ENCODE results near the gene GMDS. TPM values are rescaled to one million over a fixed set of nuclear protein-coding genes. Genes with fewer than 3 reads are reported as not detected.

Gene GMDS
- total RNA-seq, 1 donor from 2014 or later: 34.0 TPM

DNA sequence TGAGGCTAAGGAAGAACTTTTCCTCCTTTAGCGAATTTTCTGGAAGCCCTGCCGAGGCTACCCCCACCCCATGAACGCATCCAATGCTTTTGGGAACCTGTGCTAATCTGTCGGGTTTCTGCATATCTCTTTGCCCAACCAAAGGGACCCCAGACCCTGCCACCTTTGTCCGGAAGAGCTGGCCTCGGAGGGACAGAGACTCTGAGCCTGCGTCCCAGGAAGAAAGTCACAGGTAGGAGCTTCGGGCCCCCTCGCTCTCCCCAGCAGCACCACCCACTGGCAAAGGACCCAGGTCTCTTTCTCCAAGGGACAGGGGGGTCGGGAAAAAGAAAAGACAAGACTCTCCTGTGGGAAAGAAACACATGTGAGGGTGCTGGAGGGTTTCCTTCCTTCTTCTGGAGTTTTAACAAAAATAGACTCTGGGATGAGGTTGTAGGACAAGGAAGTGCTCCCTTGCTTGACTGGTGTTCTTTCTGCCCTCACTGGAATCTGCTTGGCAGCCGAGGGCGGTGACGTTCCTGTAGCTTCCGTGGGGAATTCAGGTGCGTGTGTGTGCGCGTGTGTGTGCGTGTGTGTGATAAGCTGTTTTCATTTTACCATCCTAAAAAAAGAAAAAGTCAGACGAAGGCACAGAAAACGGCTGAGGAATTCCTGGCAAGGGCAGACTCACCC, 652.0 kb downstream of the GMDS start:
- no peak overlapping the region for H3K4me3 Mint-ChIP-seq (ENCODE audit: unreplicated experiment)
- H3K27ac Mint-ChIP-seq (ENCODE audit: unreplicated experiment): no peak overlapping the region
- no peaks in the 10 kb centered on the region for H3K36me3 Mint-ChIP-seq (ENCODE audit: low read depth)
- no peak for DNase-seq (ENCODE audit: low spot score)
- H3K27me3 Mint-ChIP-seq (ENCODE audit: low read depth): peaks cover 11% of the 10 kb centered on the region
- no peaks in the 10 kb centered on the region for H3K9me3 Mint-ChIP-seq (ENCODE audit: low read depth)
- TF ChIP-seq, protein P1, sequence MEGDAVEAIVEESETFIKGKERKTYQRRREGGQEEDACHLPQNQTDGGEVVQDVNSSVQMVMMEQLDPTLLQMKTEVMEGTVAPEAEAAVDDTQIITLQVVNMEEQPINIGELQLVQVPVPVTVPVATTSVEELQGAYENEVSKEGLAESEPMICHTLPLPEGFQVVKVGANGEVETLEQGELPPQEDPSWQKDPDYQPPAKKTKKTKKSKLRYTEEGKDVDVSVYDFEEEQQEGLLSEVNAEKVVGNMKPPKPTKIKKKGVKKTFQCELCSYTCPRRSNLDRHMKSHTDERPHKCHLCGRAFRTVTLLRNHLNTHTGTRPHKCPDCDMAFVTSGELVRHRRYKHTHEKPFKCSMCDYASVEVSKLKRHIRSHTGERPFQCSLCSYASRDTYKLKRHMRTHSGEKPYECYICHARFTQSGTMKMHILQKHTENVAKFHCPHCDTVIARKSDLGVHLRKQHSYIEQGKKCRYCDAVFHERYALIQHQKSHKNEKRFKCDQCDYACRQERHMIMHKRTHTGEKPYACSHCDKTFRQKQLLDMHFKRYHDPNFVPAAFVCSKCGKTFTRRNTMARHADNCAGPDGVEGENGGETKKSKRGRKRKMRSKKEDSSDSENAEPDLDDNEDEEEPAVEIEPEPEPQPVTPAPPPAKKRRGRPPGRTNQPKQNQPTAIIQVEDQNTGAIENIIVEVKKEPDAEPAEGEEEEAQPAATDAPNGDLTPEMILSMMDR (IDR thresholded peaks at IDR 0.05): no peak
- peaks cover 12% of the 10 kb centered on the region for H3K4me1 Mint-ChIP-seq (ENCODE audit: low read depth)

DNA sequence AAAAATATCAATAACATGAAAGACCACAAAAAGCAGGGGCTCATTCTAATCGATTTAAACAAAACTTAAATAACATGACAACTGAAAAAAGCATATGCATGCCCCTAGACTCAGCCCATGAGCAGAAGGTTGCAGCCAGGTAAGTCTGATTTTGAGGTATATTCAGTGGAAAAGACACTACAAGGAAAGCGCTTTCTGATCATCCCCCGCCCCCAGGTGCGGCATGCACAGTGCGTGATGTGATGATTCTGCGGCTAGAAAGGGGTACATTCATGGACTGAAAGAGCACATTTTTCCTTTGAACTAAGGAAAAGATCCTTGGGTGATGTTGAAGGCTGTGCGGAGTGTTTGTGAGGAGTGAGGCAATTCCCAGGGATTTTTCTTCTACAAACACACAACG, 652.6 kb downstream of the GMDS start:
- TF ChIP-seq, protein P1 (IDR thresholded peaks at IDR 0.05): no peak
- Mint-ChIP-seq H3K4me3 (ENCODE audit: unreplicated experiment) (no peak overlapping the region), H3K27me3 (ENCODE audit: low read depth) (peaks cover 11% of the 10 kb centered on the region), H3K9me3 (ENCODE audit: low read depth) (no peaks in the 10 kb centered on the region), H3K36me3 (ENCODE audit: low read depth) (no peaks in the 10 kb centered on the region), H3K27ac (ENCODE audit: unreplicated experiment) (no peak overlapping the region), H3K4me1 (ENCODE audit: low read depth) (peaks cover 12% of the 10 kb centered on the region)
- DNase-seq (ENCODE audit: low spot score): no peak

DNA sequence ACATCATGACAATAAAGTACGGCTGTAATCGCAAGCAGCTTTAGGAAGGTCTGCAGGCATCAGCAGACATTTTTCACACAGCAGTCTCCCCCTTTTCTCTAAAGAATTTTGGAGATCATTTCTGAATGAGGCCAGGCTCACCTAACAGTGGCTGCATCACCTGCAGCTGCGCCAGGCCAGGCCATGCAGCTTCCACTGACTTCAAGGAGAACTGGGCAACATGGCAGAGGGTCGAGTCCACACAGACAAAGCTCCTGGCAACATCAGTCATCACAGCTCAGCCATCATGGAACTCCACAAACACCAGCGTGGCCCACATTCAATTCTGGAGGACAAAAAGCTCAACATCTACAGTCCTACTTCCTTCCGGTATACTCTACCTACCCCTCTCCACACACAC, 653.5 kb downstream of the GMDS start:
- Mint-ChIP-seq H3K27ac (ENCODE audit: unreplicated experiment) (no peak overlapping the region), H3K36me3 (ENCODE audit: low read depth) (no peaks in the 10 kb centered on the region), H3K4me1 (ENCODE audit: low read depth) (peaks cover 9% of the 10 kb centered on the region), H3K9me3 (ENCODE audit: low read depth) (no peaks in the 10 kb centered on the region), H3K27me3 (ENCODE audit: low read depth) (peaks cover 11% of the 10 kb centered on the region), H3K4me3 (ENCODE audit: unreplicated experiment) (no peak overlapping the region)
- TF ChIP-seq, protein P1 (IDR thresholded peaks at IDR 0.05): no peak
- no peak for DNase-seq (ENCODE audit: low spot score)

DNA sequence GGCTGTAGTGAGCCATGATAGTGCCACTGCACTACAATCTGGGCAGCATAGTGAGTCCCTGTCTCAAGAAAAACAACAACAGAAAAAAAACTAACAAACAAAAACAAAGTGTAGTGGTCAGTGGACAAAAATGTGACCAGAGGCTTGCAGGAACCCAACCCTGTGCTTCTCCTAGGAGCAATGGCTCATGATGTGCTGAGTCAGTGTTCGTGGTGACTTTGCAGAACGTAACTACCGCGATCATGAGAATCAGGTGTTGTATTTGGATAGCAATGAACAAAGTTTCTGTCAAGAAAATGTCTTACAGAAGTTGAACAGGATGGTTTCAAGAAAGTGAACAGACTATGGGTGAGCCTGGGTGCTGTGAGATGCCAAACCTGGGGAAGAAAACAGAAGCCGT, 654.2 kb downstream of the GMDS start:
- TF ChIP-seq, protein P1 (IDR thresholded peaks at IDR 0.05): no peak
- Mint-ChIP-seq H3K4me3 (ENCODE audit: unreplicated experiment) (no peak overlapping the region), H3K9me3 (ENCODE audit: low read depth) (no peaks in the 10 kb centered on the region), H3K4me1 (ENCODE audit: low read depth) (peaks cover 2% of the 10 kb centered on the region), H3K36me3 (ENCODE audit: low read depth) (no peaks in the 10 kb centered on the region), H3K27ac (ENCODE audit: unreplicated experiment) (no peak overlapping the region), H3K27me3 (ENCODE audit: low read depth) (peaks cover 11% of the 10 kb centered on the region)
- no peak for DNase-seq (ENCODE audit: low spot score)

DNA sequence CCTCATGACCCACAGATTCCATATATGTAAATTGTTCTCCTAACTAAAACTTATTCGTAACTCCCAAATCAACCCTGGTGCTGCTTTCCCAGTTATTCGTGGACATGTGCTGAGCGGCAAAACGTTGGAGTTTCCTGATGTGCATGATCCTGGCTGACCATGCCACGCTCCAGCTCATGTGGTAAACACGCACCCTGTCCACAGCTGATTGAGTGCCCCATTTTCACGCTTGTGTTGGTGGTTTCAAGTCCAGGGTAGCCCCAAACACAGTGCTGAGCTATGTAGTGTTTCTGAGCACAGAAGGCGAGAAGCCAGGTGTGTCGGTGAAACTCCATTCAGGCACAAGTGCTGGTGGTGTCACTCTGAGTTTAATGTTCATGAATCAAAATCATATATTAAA, 654.8 kb downstream of the GMDS start:
- Mint-ChIP-seq H3K27ac (ENCODE audit: unreplicated experiment) (no peak overlapping the region), H3K27me3 (ENCODE audit: low read depth) (peaks cover 10% of the 10 kb centered on the region), H3K36me3 (ENCODE audit: low read depth) (no peaks in the 10 kb centered on the region), H3K4me1 (ENCODE audit: low read depth) (no peaks in the 10 kb centered on the region), H3K4me3 (ENCODE audit: unreplicated experiment) (no peak overlapping the region), H3K9me3 (ENCODE audit: low read depth) (no peaks in the 10 kb centered on the region)
- TF ChIP-seq, protein P1 (IDR thresholded peaks at IDR 0.05): no peak
- no peak for DNase-seq (ENCODE audit: low spot score)
